Medulla oblongata (tissue), 1 donor: ENCODE measurements around the gene RCAN2.

Experiments
- DNase-seq: peaks from one replicate; pipeline ENCODE4 v3.0.0-alpha.2; 2015; ENCODE audit errors: extremely low spot score

The RCAN2 gene

DNA sequence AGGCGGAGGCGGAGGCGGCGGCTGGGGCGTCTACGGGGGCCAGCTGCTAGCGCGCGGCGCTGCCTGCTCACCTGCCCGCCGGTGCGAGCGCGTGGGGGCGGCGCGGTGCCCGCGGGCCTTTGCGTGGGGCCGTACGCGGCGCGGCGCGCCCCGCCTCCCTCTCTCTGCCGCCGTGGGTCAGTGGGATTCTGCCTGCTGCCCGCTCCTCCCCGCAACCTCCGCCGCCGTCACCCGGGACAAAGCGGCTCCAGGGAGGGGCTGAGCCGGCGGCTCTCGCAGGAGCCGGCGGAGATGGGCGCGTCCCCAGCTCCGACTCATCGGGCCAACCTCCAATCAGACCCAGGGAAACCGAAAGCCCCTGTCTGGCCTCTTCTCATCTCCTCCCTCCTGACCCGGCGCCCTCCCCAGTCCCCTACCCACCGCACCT, at the start of gene RCAN2:
RCAN2 (minus strand) TSS at position 249 of the 427 bp plus-strand sequence.
- DNase-seq = peak; percentile 54

DNA sequence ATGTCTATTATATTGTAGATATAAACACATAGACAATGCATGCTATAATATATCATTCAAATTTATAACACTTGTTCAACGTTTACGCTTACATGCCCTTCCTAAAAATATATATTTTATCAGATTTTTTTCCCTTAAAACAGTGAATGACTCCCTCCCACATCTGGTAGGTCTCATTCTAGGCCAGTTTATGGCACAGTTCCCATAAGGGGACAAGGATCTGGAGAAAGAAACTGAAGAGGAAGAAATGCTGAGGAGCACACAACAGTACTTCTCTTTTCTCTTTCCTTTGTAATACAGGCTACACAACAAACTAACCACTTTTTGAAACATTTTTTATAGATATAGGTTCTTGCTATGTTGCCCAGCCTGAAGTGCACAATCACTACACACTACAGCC, 48.6 kb upstream of the RCAN2 start:
- no peak for DNase-seq

- no peak for DNase-seq
Measured at GRCh38 chr6:46538800-46539480, 47.7 kb upstream of the RCAN2 start.

DNA sequence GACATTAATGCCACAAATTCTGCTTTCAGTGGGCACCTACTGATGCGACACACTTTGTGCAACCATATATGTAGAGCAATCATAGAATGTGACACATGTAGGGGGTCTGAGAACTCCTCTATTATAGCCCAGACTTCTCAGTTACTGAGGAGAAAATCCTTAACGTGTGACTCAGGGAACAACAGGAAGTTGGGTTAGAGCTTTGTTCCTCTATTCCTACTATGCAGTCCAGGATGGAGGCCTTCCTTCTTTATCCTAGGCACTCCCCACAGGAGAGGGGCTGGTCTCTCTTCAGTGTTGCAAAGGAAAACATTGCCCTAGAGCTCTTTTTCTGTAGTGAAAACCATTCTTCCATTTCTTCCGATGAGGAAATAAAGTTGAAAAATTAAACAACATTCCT, 39.6 kb upstream of the RCAN2 start:
- DNase-seq = no peak

GRCh38 chr6:46528961-46529750, 37.9 kb upstream of the RCAN2 start:
- no peak for DNase-seq

GRCh38 chr6:46526607-46527006, 35.4 kb upstream of the RCAN2 start:
- no peak for DNase-seq

DNA sequence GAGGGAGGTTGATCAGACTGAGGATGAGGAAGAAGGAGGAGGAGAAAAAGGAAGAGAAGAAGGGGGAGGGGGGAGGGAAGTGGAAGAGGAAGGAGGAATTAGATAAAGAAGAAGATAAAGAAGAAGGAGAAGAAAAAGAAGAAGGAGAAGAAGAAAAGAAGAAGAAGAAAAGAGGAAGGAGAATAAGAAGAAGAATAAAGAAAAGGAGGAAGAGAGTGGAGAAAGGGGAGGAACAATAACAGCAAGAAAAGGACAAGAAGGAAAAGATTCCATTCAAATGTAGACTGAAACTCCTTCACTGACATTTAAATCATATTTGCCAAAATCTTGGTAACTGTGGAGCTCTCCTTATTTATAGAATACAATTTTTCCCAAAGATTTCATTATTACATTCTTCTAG, 34.3 kb upstream of the RCAN2 start:
- no peak for DNase-seq

- DNase-seq = no peak
Measured at GRCh38 chr6:46521464-46521971, 30.3 kb upstream of the RCAN2 start.

DNA sequence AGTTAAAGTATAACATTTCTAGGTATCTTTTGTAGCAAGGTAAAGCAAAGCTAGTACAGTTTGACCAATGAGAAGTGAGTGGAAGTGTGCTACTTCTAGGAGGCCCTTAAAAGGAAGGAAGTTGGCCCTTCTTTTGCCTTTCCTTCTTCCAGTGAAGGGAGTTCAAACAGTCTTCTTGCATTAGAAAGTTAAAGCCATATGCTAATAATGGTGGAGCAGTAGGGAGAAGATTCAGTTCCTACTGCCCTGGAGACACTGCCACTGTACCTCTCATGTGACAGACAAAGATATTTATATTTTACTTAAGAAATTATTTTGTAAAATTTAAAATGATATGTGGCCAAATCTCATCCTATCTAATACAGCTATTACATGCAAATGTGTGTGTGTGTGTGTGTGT, 26.0 kb upstream of the RCAN2 start:
- no peak for DNase-seq

DNA sequence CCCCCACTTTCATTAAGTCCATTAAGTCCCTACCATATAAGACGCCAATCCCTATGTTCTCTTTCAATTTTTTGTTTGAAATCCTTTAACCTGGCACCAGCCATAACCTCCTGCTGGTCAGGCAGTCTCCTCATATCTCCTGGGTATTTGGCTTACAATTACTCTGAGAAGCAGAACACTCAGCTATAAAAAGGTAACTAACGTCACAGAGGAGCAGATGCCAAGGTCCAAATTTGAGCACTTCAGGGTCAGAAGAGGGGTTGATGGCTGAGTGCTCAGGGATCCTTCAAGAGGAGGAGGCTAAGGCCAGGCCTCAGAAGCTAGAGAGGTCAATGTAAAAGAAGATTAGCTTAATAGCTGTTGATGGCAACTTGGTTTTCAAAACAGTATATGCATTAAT, 22.3 kb upstream of the RCAN2 start:
- no peak for DNase-seq

GRCh38 chr6:46511320-46511719, 20.1 kb upstream of the RCAN2 start:
- no peak for DNase-seq

DNA sequence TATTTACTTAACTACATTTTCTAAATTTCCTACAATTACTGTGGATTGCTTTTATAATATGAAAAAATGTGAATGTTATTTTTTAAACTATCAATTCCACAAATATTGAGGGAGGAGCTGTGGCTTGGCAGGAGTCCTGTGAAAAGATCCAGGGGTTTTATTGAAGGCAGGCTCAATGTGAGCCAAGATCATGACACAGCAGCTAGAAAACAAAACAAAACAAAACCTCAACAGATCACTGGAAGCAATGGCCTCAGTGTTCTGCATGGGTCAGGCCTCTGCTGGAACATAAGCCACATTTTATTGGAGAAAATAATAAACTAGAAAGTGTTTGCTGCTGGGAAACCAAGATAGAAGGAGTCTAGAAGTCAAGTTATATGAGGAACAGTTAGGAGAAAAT, 19.4 kb upstream of the RCAN2 start:
- peak; percentile 83 for DNase-seq

- peak; percentile 38 for DNase-seq
Measured at GRCh38 chr6:46509981-46510510, 18.8 kb upstream of the RCAN2 start.

GRCh38 chr6:46509063-46509462, 17.8 kb upstream of the RCAN2 start:
- DNase-seq = no peak

GRCh38 chr6:46507426-46507825, 16.2 kb upstream of the RCAN2 start:
- DNase-seq = no peak

DNA sequence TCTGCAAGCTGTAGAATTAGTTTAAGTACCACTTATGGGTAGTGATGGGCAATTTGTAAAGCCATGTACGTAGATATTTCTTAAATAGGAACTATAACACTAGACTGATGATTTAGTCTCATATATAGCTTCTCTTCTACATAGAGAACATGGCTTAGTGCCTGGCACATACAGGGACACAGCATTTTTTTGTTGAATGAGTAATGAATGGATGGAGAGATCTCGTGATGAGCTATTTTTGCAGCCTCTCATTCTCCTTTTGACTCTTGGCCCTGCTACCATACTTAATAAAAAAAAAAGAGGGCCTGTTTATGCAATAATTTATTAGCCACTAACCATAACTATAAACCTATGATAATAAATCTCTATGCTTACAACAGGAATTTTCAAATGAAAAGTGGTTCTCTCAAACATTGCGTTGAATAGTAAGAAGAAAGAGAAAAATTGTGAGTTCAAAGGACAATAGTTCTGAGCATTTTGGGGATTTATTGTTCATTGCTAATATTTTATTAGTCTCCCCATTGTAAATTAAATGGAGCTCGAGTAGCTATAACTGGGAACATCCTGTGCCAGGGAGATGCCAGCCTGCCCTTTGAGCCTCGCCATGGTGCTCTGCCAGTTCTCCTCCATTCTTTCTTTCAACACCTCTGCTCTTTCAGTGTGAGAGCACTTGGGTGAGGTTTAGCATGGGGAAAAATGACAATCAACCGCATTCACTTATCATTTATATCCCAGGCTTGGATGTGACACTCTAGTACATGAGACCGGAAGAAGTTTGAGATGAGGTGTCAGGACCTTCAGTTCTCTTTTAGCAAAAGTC, 14.7 kb upstream of the RCAN2 start:
- DNase-seq = no peak

DNA sequence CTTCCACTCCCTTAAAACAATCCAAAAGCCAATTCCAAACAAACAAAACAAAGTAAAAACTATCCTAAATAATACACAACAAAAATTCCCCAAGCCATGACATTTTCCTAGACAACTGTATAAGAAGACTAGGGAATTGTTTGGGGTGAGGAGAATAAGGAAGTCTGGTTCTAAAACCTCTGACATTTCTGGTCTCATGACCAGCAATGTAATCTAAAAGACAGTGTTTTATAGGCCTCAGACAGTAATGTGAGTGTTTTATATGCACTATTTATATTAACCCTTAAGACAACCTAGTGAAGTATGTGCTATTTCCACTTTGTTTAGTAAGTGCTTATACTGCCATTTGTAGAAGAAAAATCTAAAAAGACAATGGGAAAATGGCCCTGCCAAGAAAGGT, 13.0 kb upstream of the RCAN2 start:
- no peak for DNase-seq

GRCh38 chr6:46502486-46503119, 11.4 kb upstream of the RCAN2 start:
- DNase-seq = no peak

DNA sequence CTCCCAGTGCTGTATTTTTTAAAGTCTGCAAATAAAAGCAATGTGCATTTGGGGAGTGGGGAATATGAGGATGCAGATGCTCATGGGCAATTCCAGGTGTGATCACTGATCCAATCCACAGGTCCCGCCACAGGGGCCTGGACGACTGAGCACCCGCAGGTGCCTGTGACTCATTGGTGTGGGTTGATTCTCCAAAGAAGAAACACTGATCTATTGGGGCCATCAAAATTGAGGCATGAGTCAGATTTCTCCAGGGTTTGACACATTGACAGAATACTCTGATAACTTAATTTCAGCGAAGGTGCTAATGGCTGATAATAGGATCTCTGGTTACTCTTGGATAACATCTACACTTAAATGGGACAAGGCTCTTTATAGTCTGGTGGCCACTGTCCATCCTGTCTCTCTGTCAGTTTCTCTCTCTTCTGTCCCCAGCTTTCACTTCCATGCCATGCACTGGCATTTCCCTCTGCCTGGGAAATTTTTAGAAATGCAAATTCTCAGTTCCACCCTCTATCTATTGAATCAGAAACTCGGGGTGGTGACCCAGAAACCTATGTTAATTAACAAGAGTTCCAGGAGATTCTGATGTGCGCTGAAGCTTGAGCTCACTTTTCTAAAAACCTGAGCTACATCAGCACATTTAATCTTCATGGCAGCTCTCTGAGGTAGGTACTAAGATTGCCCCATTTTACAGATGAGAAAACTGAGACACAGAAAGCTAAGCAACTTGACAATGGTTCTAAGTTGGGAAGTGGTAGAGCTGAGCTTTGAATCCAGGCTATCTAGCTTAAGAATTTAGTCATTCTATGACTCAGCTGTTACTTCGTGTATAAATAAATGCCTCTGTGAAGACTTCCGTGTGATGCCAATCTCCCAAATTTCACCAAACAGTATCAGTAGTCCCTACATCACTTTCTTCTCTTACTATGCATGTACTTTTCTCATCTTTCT, 10.2 kb upstream of the RCAN2 start:
- DNase-seq = no peak

GRCh38 chr6:46500382-46500781, 9.1 kb upstream of the RCAN2 start:
- DNase-seq = no peak
